Retinal pigment epithelial cell (primary cell): ENCODE data around the gene UTP15.

Source experiments
- DNase-seq: peaks from one replicate; pipeline ENCODE4 v3.0.0-alpha.2; 2010; ENCODE audit warnings: low read depth
- H3K4me3 ChIP-seq: 2 replicates; pipeline ENCODE4 v1.5.1; 2011; ENCODE audit warnings: mild to moderate bottlenecking, low read length, control low read depth, moderate library complexity
- CTCF ChIP-seq: conservative IDR thresholded peaks from 2 replicates; pipeline ENCODE4 v1.5.1; 2011; ENCODE audit warnings: low read depth, low read length, control low read depth, inconsistent platforms

UTP15 gene

GRCh38 chr5:73529081-73529480 lies 36.5 kb upstream of the UTP15 start:
- no peak overlapping the region for H3K4me3 ChIP-seq
- no peak for DNase-seq
- TF ChIP-seq CTCF = no peak

- DNase-seq = no peak
- no peak for TF ChIP-seq CTCF
- H3K4me3 ChIP-seq = no peak overlapping the region
Observed at GRCh38 chr5:73531356-73531755, 34.2 kb upstream of the UTP15 start.

- no peak for TF ChIP-seq CTCF
Observed at GRCh38 chr5:73532195-73532594, 33.3 kb upstream of the UTP15 start.

GRCh38 chr5:73534011-73534644 lies 31.4 kb upstream of the UTP15 start:
- no peak for DNase-seq
- H3K4me3 ChIP-seq = no peak overlapping the region
- TF ChIP-seq CTCF = no peak

More at GRCh38 chr5:73532195-73532594, 33.3 kb upstream of the UTP15 start:
- no peak overlapping the region for H3K4me3 ChIP-seq
- no peak for DNase-seq

- no peak for TF ChIP-seq CTCF
- no peak overlapping the region for H3K4me3 ChIP-seq
- DNase-seq = no peak
Observed at GRCh38 chr5:73534971-73535370, 30.6 kb upstream of the UTP15 start.

GRCh38 chr5:73539730-73540129 lies 25.8 kb upstream of the UTP15 start:
- no peak for DNase-seq
- H3K4me3 ChIP-seq = no peak overlapping the region
- no peak for TF ChIP-seq CTCF

GRCh38 chr5:73540192-73540591 lies 25.4 kb upstream of the UTP15 start:
- no peak overlapping the region for H3K4me3 ChIP-seq
- no peak for DNase-seq
- TF ChIP-seq CTCF = no peak
